EH (cell line): ENCODE data around the gene LHFPL3.
"Not testable (repeated sequence)": the region's sequence is repeated elsewhere in the genome, so short reads cannot be mapped to it uniquely, and the experiment has no call there.

Experiments
- DNase-seq: peaks from one replicate; pipeline ENCODE4 v3.0.0-alpha.2; 2015; ENCODE audit warnings: low read depth

The LHFPL3 gene

GRCh38 chr7:104934665-104935064, 606.3 kb downstream of the LHFPL3 start:
- no peak for DNase-seq

- DNase-seq, result no peak
Observed at GRCh38 chr7:104935276-104935675, 606.9 kb downstream of the LHFPL3 start.

- no peak for DNase-seq
Observed at GRCh38 chr7:104936546-104936945, 608.1 kb downstream of the LHFPL3 start.

GRCh38 chr7:104937489-104937888, 609.1 kb downstream of the LHFPL3 start:
- DNase-seq, result not testable (repeated sequence)

GRCh38 chr7:104938741-104939390, 610.5 kb downstream of the LHFPL3 start:
- DNase-seq, result no peak

- no peak for DNase-seq
Observed at GRCh38 chr7:104940023-104940710, 611.8 kb downstream of the LHFPL3 start.

- DNase-seq, result no peak
Observed at GRCh38 chr7:104943502-104944343, 615.3 kb downstream of the LHFPL3 start.

- no peak for DNase-seq
Observed at GRCh38 chr7:104945599-104945956, 617.2 kb downstream of the LHFPL3 start.

GRCh38 chr7:104946338-104946737, 617.9 kb downstream of the LHFPL3 start:
- DNase-seq, result no peak

- DNase-seq, result no peak
Observed at GRCh38 chr7:104950006-104950405, 621.6 kb downstream of the LHFPL3 start.

- no peak for DNase-seq
Observed at GRCh38 chr7:104950754-104951153, 622.4 kb downstream of the LHFPL3 start.

- DNase-seq, result peak; percentile 40
Observed at GRCh38 chr7:104951546-104951945, 623.1 kb downstream of the LHFPL3 start.

GRCh38 chr7:104955276-104955675, 626.9 kb downstream of the LHFPL3 start:
- no peak for DNase-seq
